ENCODE results near the gene TRIM36.

DNA sequence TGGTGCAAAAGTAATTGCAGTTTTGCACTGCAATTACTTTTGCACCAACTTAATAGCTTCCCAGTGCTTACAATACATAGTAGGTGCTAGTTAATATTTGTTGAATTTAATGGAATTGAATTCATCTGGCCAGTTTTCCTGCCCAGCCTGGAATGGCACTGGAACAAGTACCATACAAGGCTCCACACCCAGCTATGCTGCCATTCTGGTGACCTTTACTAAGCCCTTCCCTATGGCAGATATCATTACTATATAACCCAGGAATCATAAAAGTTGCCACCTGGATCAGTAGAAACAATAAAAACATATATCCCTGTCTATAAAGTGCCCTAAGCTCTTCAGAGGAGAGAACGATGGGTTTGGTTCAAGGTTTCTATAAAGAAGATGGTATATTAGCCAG, 22.4 kb upstream of the TRIM36 start:
- TF ChIP-seq CTCF (IDR thresholded peaks at IDR 0.05) (no peak), EZH2 (IDR thresholded peaks at IDR 0.05; ENCODE audit: borderline replicate concordance, insufficient read depth, low read depth, low read length, poor library complexity, severe bottlenecking) (no peak)

All from B cell (primary cell).